Duodenal mucosa (tissue), 2 donors: ENCODE data around the gene CES4A.
"Not testable (repeated sequence)": the region's sequence is repeated elsewhere in the genome, so short reads cannot be mapped to it uniquely, and the experiment has no call there.

Experiments used
- H3K27ac ChIP-seq: one replicate; pipeline ENCODE4 v1.7.0; 2013; ENCODE audit warnings: low read depth, low read length
- H3K27me3 ChIP-seq, 2 donors: one replicate each; pipeline ENCODE4 v1.7.0; 2013; ENCODE audit warnings: low read length in 2 of 2, control low read depth in 1 of 2; ENCODE audit not compliant: insufficient read depth in 2 of 2, control insufficient read depth in 1 of 2
- H3K36me3 ChIP-seq, 2 donors: one replicate each; pipeline ENCODE4 v1.7.0; 2013; ENCODE audit warnings: low read length in 2 of 2, control low read depth in 1 of 2; ENCODE audit not compliant: insufficient read depth in 2 of 2, control insufficient read depth in 1 of 2
- H3K4me1 ChIP-seq, 2 donors: one replicate each; pipeline ENCODE4 v1.7.0; 2013; ENCODE audit warnings: low read length in 2 of 2, control low read depth in 1 of 2; ENCODE audit not compliant: insufficient read depth in 2 of 2, control insufficient read depth in 1 of 2
- H3K4me3 ChIP-seq, 2 donors: one replicate each; pipeline ENCODE4 v1.7.0; 2013; ENCODE audit warnings: low read length in 2 of 2, low read depth in 1 of 2
- H3K9ac ChIP-seq, 2 donors: one replicate each; pipeline ENCODE4 v1.7.0; 2013; ENCODE audit warnings: low read length in 2 of 2, low read depth in 1 of 2
- H3K9me3 ChIP-seq, 2 donors: one replicate each; pipeline ENCODE4 v1.7.0; 2013; ENCODE audit warnings: low read length in 2 of 2, control low read depth in 1 of 2; ENCODE audit not compliant: control insufficient read depth in 1 of 2

The CES4A gene

GRCh38 chr16:66955363-66956153 is 32.8 kb upstream of the CES4A start:
- H3K36me3 ChIP-seq, H3K4me3 ChIP-seq, H3K27me3 ChIP-seq, H3K9ac ChIP-seq, H3K27ac ChIP-seq, H3K9me3 ChIP-seq: not testable (repeated sequence)
- H3K4me1 ChIP-seq, result peaks cover 19 to 22% of the 10 kb centered on the region in 2 donors

GRCh38 chr16:66956154-66956457 is 32.3 kb upstream of the CES4A start:
- H3K4me3 ChIP-seq, H3K27me3 ChIP-seq, H3K9me3 ChIP-seq, H3K27ac ChIP-seq, H3K36me3 ChIP-seq, H3K9ac ChIP-seq: not testable (repeated sequence)
- peaks cover 19 to 22% of the 10 kb centered on the region in 2 donors for H3K4me1 ChIP-seq

- no peak overlapping the region for H3K9ac ChIP-seq
- H3K36me3 ChIP-seq, result peaks cover under 1 to 6% of the 10 kb centered on the region in 2 donors
- no peaks in the 10 kb centered on the region for H3K27me3 ChIP-seq
These were observed 29.3 kb upstream of the CES4A start for GRCh38 chr16:66958857-66959703.

GRCh38 chr16:66959704-66960161 is 28.7 kb upstream of the CES4A start:
- Histone ChIP-seq H3K36me3 (peaks cover 7 to 13% of the 10 kb centered on the region in 2 donors), H3K27me3 (no peaks in the 10 kb centered on the region), H3K27ac (no peak overlapping the region), H3K9me3 (no peaks in the 10 kb centered on the region), H3K9ac (no peak overlapping the region), H3K4me3 (no peak overlapping the region), H3K4me1 (peaks cover 29 to 32% of the 10 kb centered on the region in 2 donors)

More at GRCh38 chr16:66958857-66959703, 29.3 kb upstream of the CES4A start:
- H3K27ac ChIP-seq, result no peak overlapping the region
- no peak overlapping the region for H3K4me3 ChIP-seq
- no peaks in the 10 kb centered on the region for H3K9me3 ChIP-seq
- H3K4me1 ChIP-seq, result peaks cover 22 to 25% of the 10 kb centered on the region in 2 donors

GRCh38 chr16:66960270-66960669 is 28.1 kb upstream of the CES4A start:
- Histone ChIP-seq H3K36me3 (peaks cover 10 to 17% of the 10 kb centered on the region in 2 donors), H3K9me3 (no peaks in the 10 kb centered on the region), H3K9ac (no peak overlapping the region), H3K27me3 (no peaks in the 10 kb centered on the region), H3K27ac (no peak overlapping the region), H3K4me3 (no peak overlapping the region), H3K4me1 (peaks cover 32% of the 10 kb centered on the region in 2 donors)

- no peaks in the 10 kb centered on the region for H3K9me3 ChIP-seq
- H3K9ac ChIP-seq, result peak within 1 kb of the TSS; percentile 61 to 75
- H3K36me3 ChIP-seq, result peaks cover 10 to 21% of the 10 kb centered on the region in 2 donors
- H3K27ac ChIP-seq, result peak within 1 kb of the TSS; percentile 75
- no peaks in the 10 kb centered on the region for H3K27me3 ChIP-seq
- peaks cover 31 to 32% of the 10 kb centered on the region in 2 donors for H3K4me1 ChIP-seq
- peak within 1 kb of the TSS; percentile 76 to 77 for H3K4me3 ChIP-seq
These were observed 27.2 kb upstream of the CES4A start, which contains the start of gene CES3 for GRCh38 chr16:66961065-66961744. CES3 (plus strand) TSS chr16:66961266; CDS start chr16:66961308, 42 bp downstream.

- H3K36me3 ChIP-seq, result peaks cover 10 to 28% of the 10 kb centered on the region in 2 donors
- H3K4me3 ChIP-seq, result peak overlapping the region; percentile 59 to 76
- H3K4me1 ChIP-seq, result peaks cover 29 to 32% of the 10 kb centered on the region in 2 donors
- H3K27ac ChIP-seq, result peak overlapping the region; percentile 75
- no peaks in the 10 kb centered on the region for H3K9me3 ChIP-seq
- no peaks in the 10 kb centered on the region for H3K27me3 ChIP-seq
- peak overlapping the region; percentile 61 to 66 for H3K9ac ChIP-seq
These were observed 26.5 kb upstream of the CES4A start for GRCh38 chr16:66961914-66962313.

GRCh38 chr16:66964049-66964448 is 24.3 kb upstream of the CES4A start:
- H3K27ac ChIP-seq, result no peak overlapping the region
- no peak overlapping the region for H3K4me3 ChIP-seq
- peaks cover 29 to 31% of the 10 kb centered on the region in 2 donors for H3K4me1 ChIP-seq
- no peak overlapping the region for H3K9ac ChIP-seq
- no peaks in the 10 kb centered on the region for H3K9me3 ChIP-seq
- H3K27me3 ChIP-seq, result no peaks in the 10 kb centered on the region
- H3K36me3 ChIP-seq, result peaks cover 14 to 44% of the 10 kb centered on the region in 2 donors

- Histone ChIP-seq H3K27me3 (no peaks in the 10 kb centered on the region), H3K9me3 (no peaks in the 10 kb centered on the region), H3K4me3 (no peak overlapping the region), H3K9ac (no peak overlapping the region), H3K27ac (no peak overlapping the region), H3K4me1 (peaks cover 9 to 12% of the 10 kb centered on the region in 2 donors), H3K36me3 (peaks cover 17 to 59% of the 10 kb centered on the region in 2 donors)
These were observed 19.5 kb upstream of the CES4A start for GRCh38 chr16:66968847-66969246.
